Dendritic cell treated with granulocyte-macrophage colony-stimulating factor and Interleukin-4, amounts not matched to agents 40 ng/mL and 50 ng/mL, for 4 days (primary cell): ENCODE measurements around the gene COX20.

Source experiments
- H3K27ac Mint-ChIP-seq: one replicate; pipeline ENCODE4 v1.8.0; 2022; ENCODE audit warnings: mild to moderate bottlenecking, mixed read lengths
- H3K27me3 Mint-ChIP-seq: one replicate; pipeline ENCODE4 v1.8.0; 2022; ENCODE audit warnings: mild to moderate bottlenecking, mixed read lengths
- H3K36me3 Mint-ChIP-seq: one replicate; pipeline ENCODE4 v1.8.0; 2022; ENCODE audit warnings: low read depth, mixed read lengths
- H3K4me1 Mint-ChIP-seq: one replicate; pipeline ENCODE4 v1.8.0; 2022; ENCODE audit warnings: low read depth, mixed read lengths
- H3K4me3 Mint-ChIP-seq: one replicate; pipeline ENCODE4 v1.8.0; 2022; ENCODE audit warnings: mild to moderate bottlenecking, moderate library complexity, mixed read lengths
- H3K9me3 Mint-ChIP-seq: one replicate; pipeline ENCODE4 v1.8.0; 2022; ENCODE audit warnings: mixed read lengths
- intact Hi-C: fragments of 100-400 bp; cut with micrococcal nuclease; formaldehyde crosslinking; loops from one replicate; pipeline ENCODE4 v1.15.0; 2022

The COX20 gene

DNA sequence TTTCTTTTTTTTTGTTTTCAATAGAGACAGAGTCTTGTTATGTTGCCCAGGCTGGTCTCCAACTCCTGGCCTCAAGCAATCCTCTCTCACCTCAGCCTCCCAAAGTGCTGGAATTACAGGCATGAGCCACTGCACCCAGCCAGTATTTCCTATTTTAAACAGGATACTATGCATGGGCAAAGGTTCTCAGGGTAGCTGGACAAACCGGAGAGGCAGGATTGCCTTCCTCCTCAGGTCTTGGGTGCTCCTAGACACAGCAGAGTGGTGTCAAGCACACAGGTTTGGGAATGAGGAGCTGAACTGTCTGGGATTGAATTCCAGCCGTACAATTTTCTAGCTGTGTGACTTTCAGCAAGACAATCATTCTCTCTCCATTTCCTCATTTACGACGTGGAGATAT is 51.8 kb downstream of the COX20 start:
- no peaks in the 10 kb centered on the region for H3K9me3 Mint-ChIP-seq
- H3K4me1 Mint-ChIP-seq = no peaks in the 10 kb centered on the region
- no peaks in the 10 kb centered on the region for H3K36me3 Mint-ChIP-seq
- H3K27me3 Mint-ChIP-seq = no peaks in the 10 kb centered on the region
- no peak overlapping the region for H3K27ac Mint-ChIP-seq
- intact Hi-C loops = no loop called here
- H3K4me3 Mint-ChIP-seq = no peak overlapping the region

DNA sequence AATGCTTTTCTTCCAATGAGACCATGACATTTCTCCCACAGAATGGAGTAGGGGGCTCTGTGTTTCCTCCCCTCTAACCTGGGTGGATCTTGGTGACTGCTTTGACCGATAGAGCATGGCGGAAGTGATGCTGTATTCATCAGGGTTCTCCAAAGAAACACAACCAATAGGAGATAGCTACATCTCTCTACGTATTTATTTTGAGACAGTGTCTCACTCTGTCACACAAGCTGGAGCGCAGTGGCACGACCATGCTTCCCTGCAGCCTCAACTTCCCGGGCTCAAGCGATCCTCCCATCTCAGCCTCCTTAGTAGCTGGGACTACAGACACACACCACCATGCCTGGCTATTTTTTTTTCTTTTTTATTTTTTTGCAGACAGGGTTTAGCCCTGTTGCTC is 58.4 kb downstream of the COX20 start:
- Mint-ChIP-seq H3K4me1 (no peaks in the 10 kb centered on the region), H3K9me3 (no peaks in the 10 kb centered on the region), H3K27me3 (no peaks in the 10 kb centered on the region), H3K36me3 (no peaks in the 10 kb centered on the region), H3K27ac (no peak overlapping the region), H3K4me3 (no peak overlapping the region)
- intact Hi-C loops = no loop called here
